NCI-H446 (cell line): Measurements from ENCODE around the gene PROKR1.

Source experiments
- DNase-seq, 2 experiments: peaks; one replicate each; lab custom pipeline; 2025; lab: John Stamatoyannopoulos, UW

Gene PROKR1

GRCh38 chr2:68698567-68699377 is 55.4 kb downstream of the PROKR1 start:
- DNase-seq = no peak

- DNase-seq = no peak
These were observed 57.2 kb downstream of the PROKR1 start for GRCh38 chr2:68700560-68700959.

- no peak for DNase-seq
These were observed 63.3 kb downstream of the PROKR1 start for GRCh38 chr2:68706637-68707036.
